IMR-90 (cell line): ENCODE results near the gene FBXL19. TPM values are rescaled to one million over a fixed set of nuclear protein-coding genes. Genes with fewer than 3 reads are reported as not detected.

Source experiments
- ATAC-seq: fragments of 200-7000 bp; cut with Tn5 transposase; 2 replicates; pipeline ENCODE4 v1.9.1; 2020; ENCODE audit warnings: low read depth, mild to moderate bottlenecking, moderate library complexity
- BruUV-seq: library from RNA; stranded (reverse); fragments of 400-500 nt; replicated peaks from 2 replicates; lab custom pipeline; 2021; lab: Mats Ljungman, UMichigan
- CTCF ChIA-PET: fragments of 300-600 bp; formaldehyde crosslinking; extraction: SDS; loops from one replicate; lab custom pipeline; 2021; ENCODE audit warnings: antibody characterized with exemption; lab: Yijun Ruan, JAX
- POLR2A ChIA-PET: fragments of 300-600 bp; sonication (Branson Sonifier 250); formaldehyde crosslinking; loops from one replicate; lab custom pipeline; 2022; ENCODE audit warnings: antibody characterized with exemption; ENCODE audit not compliant: unreplicated experiment; lab: Charles Lee
- DNase-seq: peaks from one replicate; pipeline ENCODE4 v3.0.0; 2013
- H2AFZ ChIP-seq: replicated peaks from 2 replicates; pipeline ENCODE3; 2013; ENCODE audit warnings: low read length, mild to moderate bottlenecking; ENCODE audit not compliant: poor library complexity
- H2AK5ac ChIP-seq: 2 replicates; pipeline ENCODE4 v1.6.1; 2013; ENCODE audit warnings: low read depth, low read length, inconsistent platforms
- H2AK9ac ChIP-seq: replicated peaks from 2 replicates; pipeline ENCODE3; 2013; ENCODE audit warnings: mild to moderate bottlenecking, low read depth, low read length, moderate library complexity; ENCODE audit not compliant: poor library complexity
- H2BK120ac ChIP-seq: 2 replicates; pipeline ENCODE4 v1.6.1; 2013; ENCODE audit warnings: low read depth, low read length, inconsistent platforms
- H2BK15ac ChIP-seq: 3 replicates; pipeline ENCODE4 v1.6.1; 2013; ENCODE audit warnings: low read depth, low read length, inconsistent platforms
- H2BK20ac ChIP-seq: 2 replicates; pipeline ENCODE4 v1.6.1; 2013; ENCODE audit warnings: low read depth, mild to moderate bottlenecking, inconsistent platforms, low read length, moderate library complexity
- H2BK5ac ChIP-seq: 2 replicates; pipeline ENCODE4 v1.6.1; 2013; ENCODE audit warnings: mild to moderate bottlenecking, low read depth, low read length, inconsistent platforms; ENCODE audit not compliant: poor library complexity, severe bottlenecking
- H3K14ac ChIP-seq: replicated peaks from 2 replicates; pipeline ENCODE4 v1.6.1; 2013; ENCODE audit warnings: low read depth, low read length, inconsistent platforms
- H3K18ac ChIP-seq: 2 replicates; pipeline ENCODE4 v1.6.1; 2013; ENCODE audit warnings: low read depth, low read length, control low read depth
- H3K23ac ChIP-seq: 2 replicates; pipeline ENCODE4 v1.6.1; 2013; ENCODE audit warnings: low read depth, low read length, inconsistent platforms
- H3K27ac ChIP-seq: 2 replicates; pipeline ENCODE4 v1.5.1; 2013; ENCODE audit warnings: mild to moderate bottlenecking, control low read depth, low read length; ENCODE audit not compliant: insufficient read depth
- H3K27me3 ChIP-seq: 2 replicates; pipeline ENCODE4 v1.6.1; 2013; ENCODE audit warnings: low read length; ENCODE audit not compliant: control insufficient read depth, insufficient read depth
- H3K36me3 ChIP-seq: 2 replicates; pipeline ENCODE4 v1.6.1; 2013; ENCODE audit warnings: low read length, mixed read lengths; ENCODE audit not compliant: control insufficient read depth, insufficient read depth
- H3K4ac ChIP-seq: 2 replicates; pipeline ENCODE4 v1.6.1; 2013; ENCODE audit warnings: low read depth, low read length, inconsistent platforms
- H3K4me1 ChIP-seq: 2 replicates; pipeline ENCODE4 v1.6.1; 2013; ENCODE audit warnings: low read length, mixed read lengths; ENCODE audit not compliant: control insufficient read depth, insufficient read depth
- H3K4me2 ChIP-seq: 2 replicates; pipeline ENCODE4 v1.6.1; 2013; ENCODE audit warnings: low read depth, mild to moderate bottlenecking, control low read depth, low read length, moderate library complexity
- H3K4me3 ChIP-seq: 2 replicates; pipeline ENCODE4 v1.5.1; 2013; ENCODE audit warnings: low read depth, mild to moderate bottlenecking, control low read depth, low read length, moderate library complexity; ENCODE audit not compliant: insufficient read depth
- H3K56ac ChIP-seq: 2 replicates; pipeline ENCODE4 v1.6.1; 2013; ENCODE audit warnings: low read length, inconsistent platforms; ENCODE audit not compliant: insufficient read depth; ENCODE audit errors: extremely low read depth
- H3K79me1 ChIP-seq, 2 experiments: 2 replicates each; pipeline ENCODE4 v1.6.1; 2013; ENCODE audit warnings: low read length in 2 of 2, inconsistent platforms in 1 of 2, low read depth in 1 of 2
- H3K9ac ChIP-seq: 2 replicates; pipeline ENCODE4 v1.6.1; 2013; ENCODE audit warnings: low read depth, low read length, control low read depth
- H3K9me1 ChIP-seq: 2 replicates; pipeline ENCODE4 v1.6.1; 2013; ENCODE audit warnings: low read length, inconsistent platforms; ENCODE audit not compliant: insufficient read depth
- H3K9me3 ChIP-seq: 2 replicates; pipeline ENCODE4 v1.6.1; 2013; ENCODE audit warnings: low read length; ENCODE audit not compliant: control insufficient read depth, insufficient read depth
- H4K20me1 ChIP-seq: 2 replicates; pipeline ENCODE4 v1.6.1; 2013; ENCODE audit warnings: low read length, inconsistent platforms; ENCODE audit not compliant: insufficient read depth
- H4K5ac ChIP-seq: 2 replicates; pipeline ENCODE4 v1.6.1; 2013; ENCODE audit warnings: mild to moderate bottlenecking, low read depth, low read length, control low read depth
- H4K8ac ChIP-seq, 2 experiments: 2 replicates each; pipeline ENCODE4 v1.6.1; 2013; ENCODE audit warnings: low read depth in 2 of 2, low read length in 2 of 2, control low read depth in 1 of 2, inconsistent platforms in 1 of 2
- H4K91ac ChIP-seq: 2 replicates; pipeline ENCODE4 v1.6.1; 2013; ENCODE audit warnings: low read depth, low read length, inconsistent platforms; ENCODE audit not compliant: insufficient read depth
- BHLHE40 ChIP-seq: fragments of 150-350 bp; IDR thresholded peaks from 2 replicates; pipeline ENCODE4 v1.6.1; 2016; ENCODE audit warnings: mild to moderate bottlenecking, low read depth, low read length
- CEBPB ChIP-seq: IDR thresholded peaks from 2 replicates; pipeline ENCODE4 v1.6.1; 2012; ENCODE audit warnings: low read depth, low read length, improper control_type of control experiment
- CHD1 ChIP-seq: IDR thresholded peaks from 2 replicates; pipeline ENCODE4 v1.6.1; 2012; ENCODE audit warnings: low read depth, low read length, improper control_type of control experiment
- FOS ChIP-seq: fragments of 150-350 bp; IDR thresholded peaks from 2 replicates; pipeline ENCODE4 v1.6.1; 2016; ENCODE audit warnings: low read depth, low read length
- MAFK ChIP-seq: IDR thresholded peaks from 2 replicates; pipeline ENCODE4 v1.6.1; 2012; ENCODE audit warnings: low read depth, low read length, improper control_type of control experiment
- MAZ ChIP-seq: IDR thresholded peaks from 2 replicates; pipeline ENCODE4 v1.6.1; 2012; ENCODE audit warnings: low read depth, mild to moderate bottlenecking, low read length, improper control_type of control experiment, moderate library complexity, borderline replicate concordance
- MXI1 ChIP-seq: IDR thresholded peaks from 2 replicates; pipeline ENCODE4 v1.6.1; 2012; ENCODE audit warnings: low read depth, mild to moderate bottlenecking, low read length, moderate library complexity, borderline replicate concordance
- NFE2L2 ChIP-seq: fragments of 150-350 bp; IDR thresholded peaks from 2 replicates; pipeline ENCODE4 v1.6.1; 2016; ENCODE audit warnings: low read depth, mild to moderate bottlenecking, low read length
- POLR2A ChIP-seq: IDR thresholded peaks from 2 replicates; pipeline ENCODE4 v1.6.1; 2012; ENCODE audit warnings: mild to moderate bottlenecking, low read depth, low read length
- RAD21 ChIP-seq: IDR thresholded peaks from 2 replicates; pipeline ENCODE4 v1.6.1; 2012; ENCODE audit warnings: low read length, improper control_type of control experiment
- RCOR1 ChIP-seq: IDR thresholded peaks from 2 replicates; pipeline ENCODE4 v1.6.1; 2012; ENCODE audit warnings: mild to moderate bottlenecking, low read length, improper control_type of control experiment; ENCODE audit not compliant: insufficient replicate concordance
- RFX5 ChIP-seq: IDR thresholded peaks from 2 replicates; pipeline ENCODE4 v1.8.0; 2012; ENCODE audit warnings: low read depth, mild to moderate bottlenecking, low read length, moderate library complexity
- SMC3 ChIP-seq: fragments of 150-350 bp; IDR thresholded peaks from 2 replicates; pipeline ENCODE4 v1.6.1; 2016; ENCODE audit warnings: low read depth, mild to moderate bottlenecking, antibody characterized with exemption, low read length, moderate library complexity
- WGBS, 2 experiments: methylation state at CpG; one replicate each; pipeline versions ENCODE4 v1.1.5 to v1.1.7; 2013; ENCODE audit warnings: missing lambda C conversion rate in 2 of 2; ENCODE audit not compliant: insufficient read length in 1 of 2; ENCODE audit errors: extremely low coverage in 2 of 2; 5-methylcytosine and 5-hydroxymethylcytosine counted together
- dilution Hi-C: fragments of 300-500 bp; cut with HindIII; formaldehyde crosslinking; loops from one replicate; pipeline ENCODE4 v1.14.3; 2018; ENCODE audit warnings: low sequenced_read_pairs; ENCODE audit not compliant: unreplicated experiment
- in situ Hi-C: fragments of 300-500 bp; cut with MboI; formaldehyde crosslinking; loops from 3 replicates; pipeline ENCODE4 v1.14.3; 2019; ENCODE audit warnings: low sequenced_read_pairs, inconsistent platforms, mixed read lengths
- intact Hi-C: fragments of 100-400 bp; cut with micrococcal nuclease; formaldehyde crosslinking; loops from 2 replicates; pipeline ENCODE4 v1.10.0; 2022
- polyA plus RNA-seq, 3 experiments: library from polyadenylated mRNA; depleted of rRNA; stranded (reverse); fragments of >200 nt; gene quantifications; 2 replicates each; pipeline ENCODE4 v1.2.3, GENCODE V29; 2012; ENCODE audit warnings: low replicate concordance in 1 of 3
- total RNA-seq: library from RNA; depleted of rRNA; stranded (reverse); fragments of >200 nt; gene quantifications from 2 replicates; pipeline ENCODE4 v1.2.3, GENCODE V29; 2012
- TF ChIP-seq, protein P1 (sequence below): fragments of 150-350 bp; IDR thresholded peaks from 2 replicates; pipeline ENCODE4 v1.6.1; 2017; ENCODE audit warnings: mild to moderate bottlenecking, antibody characterized with exemption, low read length, low read depth
- TF ChIP-seq, protein P2 (sequence below): conservative IDR thresholded peaks from 2 replicates; pipeline ENCODE4 v1.5.1; 2012; ENCODE audit warnings: mild to moderate bottlenecking, low read depth, low read length, improper control_type of control experiment

FBXL19 gene
- total and polyA plus RNA-seq, 2 of the 4 experiments (the other 2 are of a cell fraction), result 5.0 to 13.8 TPM

DNA sequence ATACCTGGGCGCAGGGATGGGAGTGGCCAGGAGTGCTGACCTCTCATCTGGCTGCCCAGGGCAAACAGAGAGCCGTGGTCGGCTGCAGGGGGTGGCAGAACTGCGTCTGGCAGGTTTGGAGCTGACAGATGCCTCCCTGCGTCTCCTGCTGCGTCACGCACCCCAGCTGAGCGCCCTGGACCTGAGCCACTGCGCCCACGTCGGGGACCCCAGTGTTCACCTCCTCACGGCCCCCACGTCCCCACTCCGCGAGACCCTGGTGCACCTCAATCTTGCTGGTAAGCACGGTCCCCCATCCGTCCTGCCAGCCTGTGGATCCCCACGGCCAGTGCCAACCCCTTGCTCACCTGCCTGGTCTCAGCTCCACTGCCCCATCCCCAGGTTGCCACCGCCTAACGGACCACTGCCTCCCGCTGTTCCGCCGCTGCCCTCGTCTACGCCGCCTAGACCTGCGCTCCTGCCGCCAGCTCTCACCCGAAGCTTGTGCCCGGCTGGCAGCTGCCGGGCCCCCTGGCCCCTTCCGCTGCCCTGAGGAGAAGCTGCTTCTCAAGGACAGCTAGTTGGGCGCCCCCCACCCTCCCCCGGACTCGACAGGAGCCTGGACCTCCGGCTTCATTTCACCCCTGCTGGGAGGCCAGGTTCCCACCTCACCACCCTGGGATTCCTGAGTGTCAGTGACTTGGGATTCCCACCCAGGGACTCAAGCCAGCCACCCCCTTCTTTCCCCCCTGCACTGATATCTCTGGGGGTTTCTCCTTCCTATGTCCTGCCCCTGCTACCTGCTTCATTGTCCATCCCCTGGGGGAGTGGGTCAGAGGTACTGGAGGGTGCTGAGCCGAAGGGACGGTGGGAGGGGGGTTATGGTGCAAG, 23.5 kb downstream of the FBXL19 start:
- ATAC-seq (no peak), DNase-seq (no peak)
- Histone ChIP-seq H3K23ac (no peak overlapping the region), H3K9ac (no peak overlapping the region), H3K4me3 (no peak overlapping the region), H3K27ac (no peak overlapping the region), H3K9me1 (peaks cover 11% of the 10 kb centered on the region; the same call in 1 of the 2 replicates), H2AK9ac (no peak overlapping the region), H3K56ac (no peak overlapping the region), H4K20me1 (peaks cover 15% of the 10 kb centered on the region), H4K5ac (no peak overlapping the region), H2BK20ac (no peak overlapping the region), H2AFZ (no peak overlapping the region), H4K91ac (no peak overlapping the region), H4K8ac (no peak overlapping the region), H3K14ac (no peak overlapping the region), H3K18ac (no peak overlapping the region), H3K36me3 (peaks cover 26% of the 10 kb centered on the region), H2AK5ac (no peak overlapping the region), H3K27me3 (no peaks in the 10 kb centered on the region), H3K4me2 (no peak overlapping the region), H3K9me3 (no peaks in the 10 kb centered on the region), H3K79me1 (peaks cover 20 to 54% of the 10 kb centered on the region in 2 experiments; a peak in 3 of 4 replicates), H2BK5ac (no peak overlapping the region), H2BK120ac (no peak overlapping the region), H3K4ac (no peak overlapping the region), H2BK15ac (no peak overlapping the region), H3K4me1 (peaks cover 7% of the 10 kb centered on the region)
- dilution Hi-C loops (no loop called here), in situ Hi-C loops (no loop called here), intact Hi-C loops (no loop called here)
- no TSS peak for BruUV-seq
- POLR2A ChIA-PET, result no interaction called here
- CTCF ChIA-PET, result no interaction called here
- 90% methylated on average over 20 of the region's 38 CpGs; no CpG with 5 or more reads in 1 of the 2 experiments for WGBS, 2 experiments
- no peak for TF ChIP-seq RFX5
- no peak for TF ChIP-seq RAD21
- TF ChIP-seq RCOR1, result no peak
- TF ChIP-seq, protein P1, sequence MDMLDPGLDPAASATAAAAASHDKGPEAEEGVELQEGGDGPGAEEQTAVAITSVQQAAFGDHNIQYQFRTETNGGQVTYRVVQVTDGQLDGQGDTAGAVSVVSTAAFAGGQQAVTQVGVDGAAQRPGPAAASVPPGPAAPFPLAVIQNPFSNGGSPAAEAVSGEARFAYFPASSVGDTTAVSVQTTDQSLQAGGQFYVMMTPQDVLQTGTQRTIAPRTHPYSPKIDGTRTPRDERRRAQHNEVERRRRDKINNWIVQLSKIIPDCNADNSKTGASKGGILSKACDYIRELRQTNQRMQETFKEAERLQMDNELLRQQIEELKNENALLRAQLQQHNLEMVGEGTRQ, result no peak
- no peak for TF ChIP-seq MAZ
- no peak for TF ChIP-seq MXI1
- TF ChIP-seq POLR2A, result no peak
- no peak for TF ChIP-seq MAFK
- no peak for TF ChIP-seq CEBPB
- TF ChIP-seq SMC3, result no peak
- no peak for TF ChIP-seq FOS
- TF ChIP-seq, protein P2, sequence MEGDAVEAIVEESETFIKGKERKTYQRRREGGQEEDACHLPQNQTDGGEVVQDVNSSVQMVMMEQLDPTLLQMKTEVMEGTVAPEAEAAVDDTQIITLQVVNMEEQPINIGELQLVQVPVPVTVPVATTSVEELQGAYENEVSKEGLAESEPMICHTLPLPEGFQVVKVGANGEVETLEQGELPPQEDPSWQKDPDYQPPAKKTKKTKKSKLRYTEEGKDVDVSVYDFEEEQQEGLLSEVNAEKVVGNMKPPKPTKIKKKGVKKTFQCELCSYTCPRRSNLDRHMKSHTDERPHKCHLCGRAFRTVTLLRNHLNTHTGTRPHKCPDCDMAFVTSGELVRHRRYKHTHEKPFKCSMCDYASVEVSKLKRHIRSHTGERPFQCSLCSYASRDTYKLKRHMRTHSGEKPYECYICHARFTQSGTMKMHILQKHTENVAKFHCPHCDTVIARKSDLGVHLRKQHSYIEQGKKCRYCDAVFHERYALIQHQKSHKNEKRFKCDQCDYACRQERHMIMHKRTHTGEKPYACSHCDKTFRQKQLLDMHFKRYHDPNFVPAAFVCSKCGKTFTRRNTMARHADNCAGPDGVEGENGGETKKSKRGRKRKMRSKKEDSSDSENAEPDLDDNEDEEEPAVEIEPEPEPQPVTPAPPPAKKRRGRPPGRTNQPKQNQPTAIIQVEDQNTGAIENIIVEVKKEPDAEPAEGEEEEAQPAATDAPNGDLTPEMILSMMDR, result no peak
- TF ChIP-seq NFE2L2, result no peak
- TF ChIP-seq CHD1, result no peak
- no peak for TF ChIP-seq BHLHE40
